WI38 (cell line): ENCODE data around the gene SYVN1.

ENCODE experiments used
- H3K4me3 ChIP-seq: 2 replicates; pipeline ENCODE4 v1.5.1; 2011; ENCODE audit warnings: low read depth, mild to moderate bottlenecking, control low read depth, low read length
- TF ChIP-seq, protein P1 (sequence below): IDR thresholded peaks from 2 replicates; pipeline ENCODE4 v1.5.1; 2012; ENCODE audit warnings: low read depth, mild to moderate bottlenecking, control low read depth, low read length

Gene SYVN1

DNA sequence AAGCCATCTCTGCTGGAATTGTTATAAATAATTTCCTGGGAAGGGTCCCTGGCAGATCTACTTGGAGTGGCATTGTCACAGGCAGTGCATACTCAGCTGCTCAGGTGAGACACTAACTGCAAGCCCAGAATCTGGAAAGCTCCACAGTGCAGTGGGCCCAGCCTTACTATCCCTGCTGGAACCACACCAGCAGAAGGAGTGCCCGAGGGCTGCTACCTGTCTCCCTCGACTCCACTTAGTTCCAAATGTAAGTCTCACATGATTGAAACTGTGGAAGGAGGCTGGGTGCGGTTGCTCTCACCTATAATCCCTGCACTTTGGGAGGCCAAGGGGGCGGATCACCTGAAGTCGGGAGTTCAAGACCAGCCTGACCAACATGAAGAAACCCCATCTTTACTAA is 14.3 kb upstream of the SYVN1 start:
- H3K4me3 ChIP-seq: no peak overlapping the region
- TF ChIP-seq, protein P1, sequence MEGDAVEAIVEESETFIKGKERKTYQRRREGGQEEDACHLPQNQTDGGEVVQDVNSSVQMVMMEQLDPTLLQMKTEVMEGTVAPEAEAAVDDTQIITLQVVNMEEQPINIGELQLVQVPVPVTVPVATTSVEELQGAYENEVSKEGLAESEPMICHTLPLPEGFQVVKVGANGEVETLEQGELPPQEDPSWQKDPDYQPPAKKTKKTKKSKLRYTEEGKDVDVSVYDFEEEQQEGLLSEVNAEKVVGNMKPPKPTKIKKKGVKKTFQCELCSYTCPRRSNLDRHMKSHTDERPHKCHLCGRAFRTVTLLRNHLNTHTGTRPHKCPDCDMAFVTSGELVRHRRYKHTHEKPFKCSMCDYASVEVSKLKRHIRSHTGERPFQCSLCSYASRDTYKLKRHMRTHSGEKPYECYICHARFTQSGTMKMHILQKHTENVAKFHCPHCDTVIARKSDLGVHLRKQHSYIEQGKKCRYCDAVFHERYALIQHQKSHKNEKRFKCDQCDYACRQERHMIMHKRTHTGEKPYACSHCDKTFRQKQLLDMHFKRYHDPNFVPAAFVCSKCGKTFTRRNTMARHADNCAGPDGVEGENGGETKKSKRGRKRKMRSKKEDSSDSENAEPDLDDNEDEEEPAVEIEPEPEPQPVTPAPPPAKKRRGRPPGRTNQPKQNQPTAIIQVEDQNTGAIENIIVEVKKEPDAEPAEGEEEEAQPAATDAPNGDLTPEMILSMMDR: no peak

DNA sequence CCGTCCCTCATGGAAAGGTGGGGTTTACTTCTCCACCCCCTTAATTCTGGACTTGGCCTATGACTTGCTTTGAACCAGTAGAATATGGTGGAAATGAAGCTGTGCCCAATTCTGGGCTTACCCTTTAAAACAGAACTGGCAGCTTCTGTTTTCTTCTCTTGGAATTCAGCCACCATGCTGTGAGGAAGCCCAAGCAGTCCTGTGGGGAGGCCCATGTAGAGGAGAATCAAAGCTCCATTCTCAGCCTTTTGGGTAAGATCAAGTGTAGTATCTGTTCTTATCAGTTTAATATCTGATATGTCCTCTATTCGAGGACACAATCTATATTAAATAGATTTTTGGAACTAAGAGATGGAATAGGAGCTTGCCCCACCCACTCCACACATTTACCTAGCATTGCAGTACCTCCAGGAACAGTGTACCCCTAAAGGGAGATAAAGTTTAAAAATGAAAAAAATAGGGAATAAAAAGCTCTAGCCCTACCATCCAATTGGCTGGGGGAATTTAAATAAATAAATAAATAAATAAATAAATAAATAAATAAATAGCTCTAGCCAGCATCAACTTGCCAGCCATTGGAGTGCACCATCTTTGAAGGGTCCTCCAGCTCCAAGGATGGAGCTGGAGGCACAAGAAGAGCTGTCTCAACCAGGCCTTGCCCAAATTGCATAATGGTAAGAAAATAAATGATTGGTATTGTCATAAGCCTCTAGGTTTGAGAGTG is 13.2 kb upstream of the SYVN1 start:
- H3K4me3 ChIP-seq: no peak overlapping the region
- TF ChIP-seq, protein P1: no peak

- TF ChIP-seq, protein P1: no peak
- H3K4me3 ChIP-seq: no peak overlapping the region
Observed at GRCh38 chr11:65141896-65142494, 7.7 kb upstream of the SYVN1 start.

DNA sequence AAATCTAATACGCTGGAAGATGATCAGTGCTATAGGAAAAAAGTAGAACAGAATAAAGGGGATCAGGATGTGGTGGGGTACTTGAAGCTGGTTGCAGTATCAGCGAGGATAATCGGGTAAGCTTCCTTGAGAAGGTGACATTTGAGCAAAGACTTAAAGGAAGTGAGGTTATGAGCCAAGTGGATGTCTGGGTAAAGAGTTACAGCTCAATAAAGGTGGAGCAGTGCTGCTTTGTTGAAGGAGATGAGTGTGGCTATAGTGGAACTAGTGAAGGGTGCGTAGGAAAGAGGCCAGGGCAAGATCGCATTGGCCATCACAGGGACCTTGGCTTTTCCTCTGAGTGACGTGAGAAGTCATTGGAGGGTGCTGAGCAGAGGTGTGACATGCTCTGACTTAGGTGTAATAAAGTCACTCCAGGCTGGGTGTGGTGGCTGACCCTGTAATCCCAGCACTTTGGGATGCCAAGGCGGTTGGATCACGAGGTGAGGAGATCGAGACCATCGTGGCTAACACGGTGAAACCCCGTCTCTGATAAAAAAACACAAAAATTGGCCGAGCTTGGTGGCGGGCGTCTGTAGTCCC is 2.3 kb upstream of the SYVN1 start:
- H3K4me3 ChIP-seq: no peak overlapping the region
- TF ChIP-seq, protein P1: no peak

- peak overlapping the region; percentile 97 for H3K4me3 ChIP-seq
- TF ChIP-seq, protein P1: no peak
Observed at GRCh38 chr11:65135633-65136145, 1.4 kb upstream of the SYVN1 start.

GRCh38 chr11:65134952-65135632 is 773 bp upstream of the SYVN1 start:
- TF ChIP-seq, protein P1: no peak
- H3K4me3 ChIP-seq: peak overlapping the region; percentile 97

DNA sequence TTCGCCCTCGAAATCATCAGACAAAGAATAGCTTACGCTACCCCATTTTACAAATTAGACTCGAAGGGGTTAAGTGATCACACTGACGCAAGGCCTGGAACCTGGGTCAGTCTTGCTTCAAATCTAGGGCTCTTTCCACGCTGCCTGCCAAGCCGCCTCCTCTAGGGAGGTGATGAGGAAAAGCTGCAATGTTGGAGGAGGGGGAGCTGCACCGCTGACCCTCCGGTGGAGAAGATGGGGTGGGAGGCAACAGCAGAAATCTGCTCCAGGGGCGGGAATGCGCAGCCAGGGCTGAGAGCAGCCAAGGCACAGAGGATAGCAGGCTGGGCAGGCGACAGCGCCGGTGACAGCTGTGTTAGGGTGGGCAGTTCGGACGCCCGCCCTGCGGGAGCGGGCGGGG is 595 bp downstream of the SYVN1 start:
- TF ChIP-seq, protein P1: no peak
- peak overlapping the region; percentile 97 for H3K4me3 ChIP-seq
